Right hindlimb (tissue), 1 donor: ENCODE measurements around the gene PADI4.

Experiments used
- DNase-seq: peaks from one replicate; pipeline ENCODE4 v3.0.0-alpha.2; 2018

The PADI4 gene

GRCh38 chr1:17307946-17308345 lies at the start of gene PADI4:
TSS of gene PADI4 (plus strand) at chr1:17308197. CDS start at chr1:17308223, 26 bp downstream.
- DNase-seq, result no peak

GRCh38 chr1:17258758-17259130 lies 49.3 kb upstream of the PADI4 start:
- no peak for DNase-seq

- no peak for DNase-seq
These were observed 48.6 kb upstream of the PADI4 start for GRCh38 chr1:17259233-17259873.

GRCh38 chr1:17260264-17260663 lies 47.7 kb upstream of the PADI4 start:
- no peak for DNase-seq

- DNase-seq, result no peak
These were observed 47.3 kb upstream of the PADI4 start for GRCh38 chr1:17260738-17261137.

- no peak for DNase-seq
These were observed 44.1 kb upstream of the PADI4 start for GRCh38 chr1:17263936-17264335.

GRCh38 chr1:17264470-17264869 lies 43.5 kb upstream of the PADI4 start:
- no peak for DNase-seq

GRCh38 chr1:17265162-17265561 lies 42.8 kb upstream of the PADI4 start:
- DNase-seq, result no peak

GRCh38 chr1:17265950-17266349 lies 42.0 kb upstream of the PADI4 start:
- DNase-seq, result no peak

- DNase-seq, result no peak
These were observed 36.9 kb upstream of the PADI4 start for GRCh38 chr1:17270891-17271765.

GRCh38 chr1:17272066-17272465 lies 35.9 kb upstream of the PADI4 start:
- no peak for DNase-seq

- no peak for DNase-seq
These were observed 35.4 kb upstream of the PADI4 start for GRCh38 chr1:17272646-17273045.

- DNase-seq, result no peak
These were observed 34.9 kb upstream of the PADI4 start for GRCh38 chr1:17273096-17273495.

- no peak for DNase-seq
These were observed 33.5 kb upstream of the PADI4 start for GRCh38 chr1:17274186-17275170.

GRCh38 chr1:17276568-17276967 lies 31.4 kb upstream of the PADI4 start:
- no peak for DNase-seq

GRCh38 chr1:17277511-17278159 lies 30.4 kb upstream of the PADI4 start:
- DNase-seq, result no peak

GRCh38 chr1:17278996-17279830 lies 28.8 kb upstream of the PADI4 start:
- no peak for DNase-seq

GRCh38 chr1:17280436-17280835 lies 27.6 kb upstream of the PADI4 start:
- DNase-seq, result no peak

- DNase-seq, result no peak
These were observed 27.1 kb upstream of the PADI4 start for GRCh38 chr1:17280894-17281293.

- no peak for DNase-seq
These were observed 26.2 kb upstream of the PADI4 start for GRCh38 chr1:17281775-17282181.

GRCh38 chr1:17282836-17283235 lies 25.2 kb upstream of the PADI4 start:
- no peak for DNase-seq

- DNase-seq, result no peak
These were observed 21.4 kb upstream of the PADI4 start for GRCh38 chr1:17286646-17287045.
